ENCODE measurements around the gene CREB5. TPM values are rescaled to one million over a fixed set of nuclear protein-coding genes. Genes with fewer than 3 reads are reported as not detected.

The CREB5 gene
- 10 to 100 TPM in 3 of 4 donors, under 1 TPM in 1; 0.88 to 31.4 (median 15.9) TPM for total RNA-seq

- Histone ChIP-seq H3K27me3 (no peaks in the 10 kb centered on the region), H3K36me3 (no peaks in the 10 kb centered on the region), H3K4me3 (no peak within 1 kb of the TSS), H3K27ac (no peak within 1 kb of the TSS), H3K4me1 (peaks cover 0 to 17% (median 7%) of the 10 kb centered on the region in 4 donors), H3K9me3 (no peaks in the 10 kb centered on the region)
- no peak for DNase-seq
- TF ChIP-seq CTCF (IDR thresholded peaks at IDR 0.05) (no peak), POLR2A (IDR thresholded peaks at IDR 0.05) (no peak)
These were observed at the start of gene CREB5 for GRCh38 chr7:28411876-28412662. Gene CREB5, plus strand, starts transcription at chr7:28412518. Its CDS starts 397 bp downstream, at chr7:28412915.

- H3K9me3 ChIP-seq: no peaks in the 10 kb centered on the region
- H3K27ac ChIP-seq: no peak overlapping the region
- no peaks in the 10 kb centered on the region for H3K36me3 ChIP-seq
- TF ChIP-seq POLR2A (IDR thresholded peaks at IDR 0.05) (no peak), CTCF (IDR thresholded peaks at IDR 0.05) (peak in 1 of 6 experiments; percentile 16)
- no peaks in the 10 kb centered on the region for H3K4me1 ChIP-seq
- no peak for DNase-seq
- no peaks in the 10 kb centered on the region for H3K27me3 ChIP-seq
- H3K4me3 ChIP-seq: no peak overlapping the region
These were observed 49.5 kb upstream of the CREB5 start for GRCh38 chr7:28362812-28363211.

GRCh38 chr7:28364082-28364481 is 48.2 kb upstream of the CREB5 start:
- H3K4me3 ChIP-seq: no peak overlapping the region
- DNase-seq: no peak
- peak in 3 of 6 experiments; percentile 8 to 35 (median 16) for TF ChIP-seq CTCF (IDR thresholded peaks at IDR 0.05)
- no peak for TF ChIP-seq POLR2A (IDR thresholded peaks at IDR 0.05)
- H3K9me3 ChIP-seq: no peaks in the 10 kb centered on the region
- no peaks in the 10 kb centered on the region for H3K36me3 ChIP-seq
- H3K27me3 ChIP-seq: no peaks in the 10 kb centered on the region
- no peaks in the 10 kb centered on the region for H3K4me1 ChIP-seq
- H3K27ac ChIP-seq: no peak overlapping the region

GRCh38 chr7:28369523-28369922 is 42.8 kb upstream of the CREB5 start:
- no peaks in the 10 kb centered on the region for H3K27me3 ChIP-seq
- no peaks in the 10 kb centered on the region for H3K9me3 ChIP-seq
- H3K4me1 ChIP-seq: no peaks in the 10 kb centered on the region
- H3K36me3 ChIP-seq: no peaks in the 10 kb centered on the region
- DNase-seq: no peak
- H3K4me3 ChIP-seq: no peak overlapping the region
- TF ChIP-seq CTCF (IDR thresholded peaks at IDR 0.05): no peak
- TF ChIP-seq POLR2A (IDR thresholded peaks at IDR 0.05): no peak
- H3K27ac ChIP-seq: no peak overlapping the region

GRCh38 chr7:28371846-28372245 is 40.5 kb upstream of the CREB5 start:
- no peak for TF ChIP-seq POLR2A (IDR thresholded peaks at IDR 0.05)
- TF ChIP-seq CTCF (IDR thresholded peaks at IDR 0.05): no peak
- Histone ChIP-seq H3K27ac (no peak overlapping the region), H3K36me3 (no peaks in the 10 kb centered on the region), H3K4me3 (no peak overlapping the region), H3K4me1 (no peaks in the 10 kb centered on the region), H3K27me3 (no peaks in the 10 kb centered on the region), H3K9me3 (no peaks in the 10 kb centered on the region)
- no peak for DNase-seq
